GM23338 (cell line): ENCODE results near the gene NCF4. TPM values are rescaled to one million over a fixed set of nuclear protein-coding genes. Genes with fewer than 3 reads are reported as not detected.

ENCODE experiments used
- ATAC-seq: fragments of 200-7000 bp; cut with Tn5 transposase; 3 replicates; pipeline ENCODE4 v1.9.1; 2020
- DNase-seq: peaks from one replicate; pipeline ENCODE4 v3.0.0-alpha.2; 2015; ENCODE audit warnings: low spot score
- H2AFZ ChIP-seq: fragments of 200-600 bp; sonication (generic); 2 replicates; pipeline ENCODE4 v1.8.0; 2016; ENCODE audit warnings: antibody characterized with exemption, mild to moderate bottlenecking, moderate library complexity
- H3F3A ChIP-seq: fragments of 200-600 bp; sonication (generic); replicated peaks from 2 replicates; pipeline ENCODE4 v1.8.0; 2017; ENCODE audit warnings: antibody characterized with exemption, mixed run types, low read depth
- H3K27ac ChIP-seq: fragments of 200-600 bp; sonication (generic); 2 replicates; pipeline ENCODE4 v1.6.1; 2016; ENCODE audit warnings: low read depth
- H3K27me3 ChIP-seq: fragments of 200-600 bp; sonication (generic); 2 replicates; pipeline ENCODE4 v1.8.0; 2016; ENCODE audit warnings: mild to moderate bottlenecking, mixed run types, moderate library complexity; ENCODE audit not compliant: insufficient read depth
- H3K36me3 ChIP-seq: fragments of 200-600 bp; sonication (generic); 2 replicates; pipeline ENCODE4 v1.8.0; 2016; ENCODE audit warnings: mild to moderate bottlenecking; ENCODE audit not compliant: insufficient read depth
- H3K4me1 ChIP-seq: fragments of 200-600 bp; sonication (generic); 2 replicates; pipeline ENCODE4 v1.8.0; 2016; ENCODE audit warnings: mild to moderate bottlenecking, moderate library complexity; ENCODE audit not compliant: insufficient read depth
- H3K4me2 ChIP-seq: fragments of 200-600 bp; sonication (generic); 2 replicates; pipeline ENCODE4 v1.7.1; 2017; ENCODE audit warnings: mixed run types
- H3K4me3 ChIP-seq: fragments of 200-600 bp; sonication (generic); 2 replicates; pipeline ENCODE4 v1.6.1; 2016; ENCODE audit warnings: mixed run types
- H3K79me2 ChIP-seq: fragments of 200-600 bp; sonication (generic); replicated peaks from 2 replicates; pipeline ENCODE4 v1.8.0; 2017; ENCODE audit warnings: mild to moderate bottlenecking; ENCODE audit not compliant: insufficient read depth
- H3K9me2 ChIP-seq: fragments of 200-600 bp; sonication (generic); 2 replicates; pipeline ENCODE4 v1.8.0; 2017; ENCODE audit not compliant: insufficient read depth
- H4K20me1 ChIP-seq: fragments of 200-600 bp; sonication (generic); replicated peaks from 2 replicates; pipeline ENCODE4 v1.8.0; 2017; ENCODE audit warnings: mild to moderate bottlenecking; ENCODE audit not compliant: insufficient read depth
- H3K27ac Mint-ChIP-seq: 2 replicates; pipeline ENCODE4 v1.8.0; 2020; ENCODE audit warnings: inconsistent platforms, mild to moderate bottlenecking, moderate library complexity, mixed read lengths
- H3K27me3 Mint-ChIP-seq: 3 replicates; pipeline ENCODE4 v1.8.0; 2022; ENCODE audit warnings: low read depth, mild to moderate bottlenecking, moderate library complexity, mixed read lengths, inconsistent platforms; ENCODE audit not compliant: insufficient read depth, poor library complexity
- H3K36me3 Mint-ChIP-seq: 3 replicates; pipeline ENCODE4 v1.8.0; 2021; ENCODE audit warnings: low read depth, mild to moderate bottlenecking, inconsistent platforms, moderate library complexity, mixed read lengths
- H3K4me1 Mint-ChIP-seq: 3 replicates; pipeline ENCODE4 v1.8.0; 2020; ENCODE audit warnings: mild to moderate bottlenecking, inconsistent platforms, mixed read lengths
- H3K4me3 Mint-ChIP-seq: 3 replicates; pipeline ENCODE4 v1.8.0; 2021; ENCODE audit warnings: moderate library complexity, mild to moderate bottlenecking, inconsistent platforms, mixed read lengths
- H3K9me3 Mint-ChIP-seq: 3 replicates; pipeline ENCODE4 v1.8.0; 2020; ENCODE audit warnings: moderate library complexity, mild to moderate bottlenecking, inconsistent platforms, mixed read lengths
- CREB1 ChIP-seq: fragments of 250-450 bp; sonication (Bioruptor Pico); IDR thresholded peaks from 2 replicates; pipeline ENCODE4 v1.5.0; 2020; ENCODE audit warnings: low read depth, mild to moderate bottlenecking, moderate library complexity
- ETS1 ChIP-seq: IDR thresholded peaks from 2 replicates; pipeline ENCODE4 v1.6.1; 2016; ENCODE audit warnings: antibody characterized with exemption
- EZH2 ChIP-seq: fragments of 200-600 bp; sonication (generic); IDR thresholded peaks from one replicate; pipeline ENCODE4 v1.8.0; 2017; ENCODE audit warnings: antibody characterized with exemption, mild to moderate bottlenecking, low read depth; ENCODE audit not compliant: unreplicated experiment
- EZH2phosphoT487 ChIP-seq: fragments of 200-600 bp; sonication (generic); IDR thresholded peaks from one replicate; pipeline ENCODE4 v1.8.1; 2018; ENCODE audit warnings: antibody characterized with exemption; ENCODE audit not compliant: unreplicated experiment
- REST ChIP-seq: IDR thresholded peaks from one replicate; pipeline ENCODE4 v1.6.1; 2018; ENCODE audit warnings: antibody characterized with exemption; ENCODE audit not compliant: unreplicated experiment
- ZNF462 ChIP-seq: fragments of 250-450 bp; sonication (Bioruptor Pico); IDR thresholded peaks from 2 replicates; pipeline ENCODE4 v1.5.0; 2020; ENCODE audit warnings: mild to moderate bottlenecking, moderate library complexity
- polyA plus RNA-seq: library from polyadenylated mRNA; unstranded; fragments of >200 nt; fragmentation: Nextera tagmentation; extraction: Ambion mirVana; gene quantifications from 2 replicates; pipeline ENCODE4 v1.2.1, GENCODE V29; 2016
- total RNA-seq: library from RNA; depleted of rRNA; stranded (reverse); fragments of >200 nt; shearing (Covaris generic); gene quantifications from 2 replicates; pipeline ENCODE4 v1.2.3, GENCODE V29; 2014

NCF4 gene
- total and polyA plus RNA-seq, 2 experiments from 2014 or later, result not detected

GRCh38 chr22:36899498-36899897, 38.7 kb downstream of the NCF4 start (continued):
- TF ChIP-seq ZNF462 (CRISPR knock-in tag), result no peak
- no peak for TF ChIP-seq EZH2phosphoT487
- no peak for TF ChIP-seq CREB1
- no peak for TF ChIP-seq EZH2
- TF ChIP-seq ETS1, result no peak

- Mint-ChIP-seq H3K27me3 (peaks cover 20% of the 10 kb centered on the region), H3K4me1 (peaks cover 25% of the 10 kb centered on the region), H3K36me3 (peaks cover 17% of the 10 kb centered on the region), H3K4me3 (no peak overlapping the region), H3K9me3 (peaks cover 21% of the 10 kb centered on the region), H3K27ac (no peak overlapping the region)
- peak overlapping the region; percentile 16; the same call in 1 of the 2 replicates for H3K4me2 ChIP-seq
- ATAC-seq (no peak), DNase-seq (no peak)
- H3K79me2 ChIP-seq, result no peaks in the 10 kb centered on the region
- no peaks in the 10 kb centered on the region for H3K27me3 ChIP-seq
- H4K20me1 ChIP-seq, result no peaks in the 10 kb centered on the region
- H3K27ac ChIP-seq, result 0 out of 2 replicates have a peak overlapping the region, but pooled peaks have one; percentile 64
- H3F3A ChIP-seq, result no peaks in the 10 kb centered on the region
- no peak overlapping the region for H3K4me3 ChIP-seq
- H2AFZ ChIP-seq, result no peak overlapping the region
- H3K36me3 ChIP-seq, result no peaks in the 10 kb centered on the region
- H3K9me2 ChIP-seq, result peaks cover 30% of the 10 kb centered on the region
- H3K4me1 ChIP-seq, result peaks cover 11% of the 10 kb centered on the region; the same call in 1 of the 2 replicates
- no peak for TF ChIP-seq REST
Measured at GRCh38 chr22:36900225-36900624, 39.4 kb downstream of the NCF4 start.
